Measurements from ENCODE around the gene UQCRC1. TPM values are rescaled to one million over a fixed set of nuclear protein-coding genes. Genes with fewer than 3 reads are reported as not detected.

Gene UQCRC1
- total and polyA plus RNA-seq, 8 donors, result 78.6 to 113 (median 98.0) TPM

GRCh38 chr3:48597408-48597800 is 12.0 kb downstream of the UQCRC1 start:
- peaks cover 3 to 33% (median 23%) of the 10 kb centered on the region in 3 donors for H3K36me3 ChIP-seq
- H3K27me3 ChIP-seq, result no peaks in the 10 kb centered on the region
- ATAC-seq (no peak), DNase-seq (peak in 1 of 6 donors; percentile 29), FAIRE-seq (no peak)
- H3K27ac ChIP-seq, result no peak overlapping the region
- no peaks in the 10 kb centered on the region for H3K9me3 ChIP-seq
- no peak for TF ChIP-seq CTCF (IDR thresholded peaks at IDR 0.05)
- no peaks in the 10 kb centered on the region for H3K4me1 ChIP-seq
- WGBS, 2 donors, result 68 to 71% methylated on average over 6 of the region's 6 CpGs
- no peak overlapping the region for H3K4me3 ChIP-seq
- intact Hi-C loops (cut with DNase I), result no loop called here

GRCh38 chr3:48596676-48597407 is 12.6 kb downstream of the UQCRC1 start:
- no peaks in the 10 kb centered on the region for H3K9me3 ChIP-seq
- 64 to 65% methylated on average over 7 to 8 of the region's 8 CpGs for WGBS, 2 donors
- ATAC-seq (peak in 2 of 4 donors; percentile 7 to 8), FAIRE-seq (no peak), DNase-seq (peak in 1 of 6 donors; percentile 45)
- H3K27me3 ChIP-seq, result no peaks in the 10 kb centered on the region
- peaks cover 3 to 33% (median 23%) of the 10 kb centered on the region in 3 donors for H3K36me3 ChIP-seq
- no peak overlapping the region for H3K4me3 ChIP-seq
- TF ChIP-seq CTCF (IDR thresholded peaks at IDR 0.05), result no peak
- H3K4me1 ChIP-seq, result no peaks in the 10 kb centered on the region
- intact Hi-C loops (cut with DNase I), result no loop called here
- no peak overlapping the region for H3K27ac ChIP-seq

DNA sequence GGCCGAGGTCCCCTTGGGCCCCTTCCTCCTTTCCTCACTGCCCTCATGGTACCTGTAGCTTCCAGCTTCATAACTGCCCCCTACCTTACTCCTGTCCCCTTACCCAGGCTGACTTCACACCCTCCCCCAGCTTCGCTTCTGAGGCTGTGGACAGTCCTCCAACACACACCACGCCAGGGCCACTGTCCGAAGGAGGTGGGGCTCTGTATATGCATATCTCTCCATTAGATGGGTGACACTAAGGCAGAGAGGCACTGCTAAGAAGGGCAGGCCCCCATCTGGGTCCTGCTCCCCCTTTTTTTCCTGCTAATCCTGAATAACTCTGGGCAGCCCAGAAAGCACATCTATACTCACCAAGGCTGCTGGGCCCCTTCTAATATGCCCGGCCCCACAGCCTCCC is 13.3 kb downstream of the UQCRC1 start:
- intact Hi-C loops (cut with DNase I), result no loop called here
- no peak for ATAC-seq
- no peak for TF ChIP-seq CTCF (IDR thresholded peaks at IDR 0.05)
- Histone ChIP-seq H3K9me3 (no peaks in the 10 kb centered on the region), H3K27ac (no peak overlapping the region), H3K4me3 (no peak overlapping the region), H3K27me3 (no peaks in the 10 kb centered on the region), H3K36me3 (peaks cover 3 to 27% (median 20%) of the 10 kb centered on the region in 3 donors), H3K4me1 (no peaks in the 10 kb centered on the region)
- DNase-seq, result peak in 1 of 6 donors; percentile 38
- WGBS, 2 donors, result 61 to 62% methylated on average over 5 of the region's 5 CpGs
- no peak for FAIRE-seq

- Histone ChIP-seq H3K27ac (no peak overlapping the region), H3K27me3 (no peaks in the 10 kb centered on the region), H3K4me3 (no peak overlapping the region), H3K36me3 (peaks cover 0 to 21% (median 15%) of the 10 kb centered on the region in 3 donors), H3K4me1 (no peaks in the 10 kb centered on the region), H3K9me3 (no peaks in the 10 kb centered on the region)
- intact Hi-C loops (cut with DNase I), result no loop called here
- ATAC-seq (peak in 2 of 4 donors; percentile 6 to 28), DNase-seq (peak in 3 of 6 donors; percentile 20 to 61 (median 61)), FAIRE-seq (no peak)
- 22 to 25% methylated on average over 9 to 10 of the region's 10 CpGs for WGBS, 2 donors
- TF ChIP-seq CTCF (IDR thresholded peaks at IDR 0.05), result no peak
These were observed 13.8 kb downstream of the UQCRC1 start for GRCh38 chr3:48595526-48596121.

- H3K9me3 ChIP-seq, result no peaks in the 10 kb centered on the region
- no peak within 1 kb of the TSS for H3K27ac ChIP-seq
- WGBS, 2 donors, result 3 to 5% methylated on average over 34 to 35 of the region's 35 CpGs
- H3K27me3 ChIP-seq, result no peaks in the 10 kb centered on the region
- ATAC-seq (peak in 1 of 4 donors; percentile 26), FAIRE-seq (no peak), DNase-seq (no peak)
- peak within 1 kb of the TSS in 1 of 4 donors; percentile 17 for H3K4me3 ChIP-seq
- intact Hi-C loops (cut with DNase I), result no loop called here
- H3K36me3 ChIP-seq, result peaks cover 0 to 16% (median 10%) of the 10 kb centered on the region in 3 donors
- H3K4me1 ChIP-seq, result no peaks in the 10 kb centered on the region
- TF ChIP-seq CTCF (IDR thresholded peaks at IDR 0.05), result no peak
These were observed 14.3 kb downstream of the UQCRC1 start, which contains the start of gene COL7A1 for GRCh38 chr3:48595075-48595525. Gene COL7A1, minus strand, starts transcription at chr3:48595329. Its CDS starts 170 bp downstream, at chr3:48595159.

All from pancreas (tissue), 10 donors.